ENCODE data around the gene PDGFD.

PDGFD gene

GRCh38 chr11:103978616-103979595, 185.0 kb downstream of the PDGFD start:
- POLR2A ChIA-PET (ENCODE audit: low non-redundant PET), result no interaction called here
- TF ChIP-seq CTCF (conservative IDR thresholded peaks at IDR 0.05; ENCODE audit: low read depth), result no peak
- H3K27ac ChIP-seq, result no peak overlapping the region
- CTCF ChIA-PET, result interaction anchor here (0.6 kb wide), 1 partner anchor 203 kb away, joined by 3 read pairs; no protein-coding TSS in a partner anchor
- DNase-seq (ENCODE audit: low spot score), result no peak

GRCh38 chr11:103972013-103972412, 191.9 kb downstream of the PDGFD start:
- no peak for DNase-seq (ENCODE audit: low spot score)
- no peak overlapping the region for H3K27ac ChIP-seq
- POLR2A ChIA-PET (ENCODE audit: low non-redundant PET), result no interaction called here
- no peak for TF ChIP-seq CTCF (conservative IDR thresholded peaks at IDR 0.05; ENCODE audit: low read depth)
- CTCF ChIA-PET, result interaction anchor here (0.6 kb wide), 1 partner anchor 994 kb away, joined by 4 read pairs; no protein-coding TSS in a partner anchor

GRCh38 chr11:103970701-103971249, 193.2 kb downstream of the PDGFD start:
- POLR2A ChIA-PET (ENCODE audit: low non-redundant PET), result no interaction called here
- no peak for DNase-seq (ENCODE audit: low spot score)

GRCh38 chr11:103968685-103969084, 195.3 kb downstream of the PDGFD start:
- ChIA-PET CTCF (no interaction called here), POLR2A (ENCODE audit: low non-redundant PET) (no interaction called here)
- no peak for DNase-seq (ENCODE audit: low spot score)
- H3K27ac ChIP-seq, result no peak overlapping the region
- no peak for TF ChIP-seq CTCF (conservative IDR thresholded peaks at IDR 0.05; ENCODE audit: low read depth)

More at GRCh38 chr11:103970701-103971249, 193.2 kb downstream of the PDGFD start:
- H3K27ac ChIP-seq, result no peak overlapping the region
- CTCF ChIA-PET, result no interaction called here
- TF ChIP-seq CTCF (conservative IDR thresholded peaks at IDR 0.05; ENCODE audit: low read depth), result no peak

- ChIA-PET CTCF (no interaction called here), POLR2A (ENCODE audit: low non-redundant PET) (no interaction called here)
- H3K27ac ChIP-seq, result no peak overlapping the region
- no peak for TF ChIP-seq CTCF (conservative IDR thresholded peaks at IDR 0.05; ENCODE audit: low read depth)
- DNase-seq (ENCODE audit: low spot score), result no peak
Observed at GRCh38 chr11:103967985-103968384, 196.0 kb downstream of the PDGFD start.

- H3K27ac ChIP-seq, result no peak overlapping the region
- no peak for DNase-seq (ENCODE audit: low spot score)
- TF ChIP-seq CTCF (conservative IDR thresholded peaks at IDR 0.05; ENCODE audit: low read depth), result no peak
- POLR2A ChIA-PET (ENCODE audit: low non-redundant PET), result no interaction called here
- CTCF ChIA-PET, result no interaction called here
Observed at GRCh38 chr11:103964390-103964789, 199.6 kb downstream of the PDGFD start.
